ENCODE data around the gene ADAM8. TPM values are rescaled to one million over a fixed set of nuclear protein-coding genes. Genes with fewer than 3 reads are reported as not detected.

The ADAM8 gene
- total RNA-seq, 6 donors from 2014 or later = 10.4 to 93.2 (median 32.9) TPM

GRCh38 chr10:133242611-133243356 lies 33.9 kb downstream of the ADAM8 start:
- WGBS, 2 donors = 77 to 85% methylated on average over 21 to 27 of the region's 27 CpGs
- Histone ChIP-seq H3K9me3 (no peaks in the 10 kb centered on the region), H3K4me1 (peaks cover 0 to 25% (median 15%) of the 10 kb centered on the region in 4 donors), H3K27me3 (peaks cover 0 to 42% (median 18%) of the 10 kb centered on the region in 4 donors), H3K4me3 (no peak overlapping the region), H3K27ac (no peak overlapping the region), H3K36me3 (no peaks in the 10 kb centered on the region)
- TF ChIP-seq POLR2AphosphoS5 (IDR thresholded peaks at IDR 0.05) = no peak
- TF ChIP-seq CTCF (IDR thresholded peaks at IDR 0.05) = no peak
- no peak for TF ChIP-seq POLR2A (IDR thresholded peaks at IDR 0.05)
- TF ChIP-seq EP300 (IDR thresholded peaks at IDR 0.05) = no peak
- ATAC-seq (ENCODE audit: low FRiP score in 2 of 2) (no peak), DNase-seq (peak in 1 of 2 donors; percentile 79)

- ATAC-seq (ENCODE audit: low FRiP score in 2 of 2) (no peak), DNase-seq (peak in 1 of 2 donors; percentile 55)
- H3K36me3 ChIP-seq = no peaks in the 10 kb centered on the region
- peaks cover 11 to 36% (median 27%) of the 10 kb centered on the region in 4 donors for H3K4me1 ChIP-seq
- no peak overlapping the region for H3K27ac ChIP-seq
- WGBS, 2 donors = 33 to 54% methylated on average over 14 to 25 of the region's 25 CpGs
- peaks cover 2 to 48% (median 26%) of the 10 kb centered on the region in 4 donors for H3K27me3 ChIP-seq
- no peak for TF ChIP-seq CTCF (IDR thresholded peaks at IDR 0.05)
- TF ChIP-seq POLR2AphosphoS5 (IDR thresholded peaks at IDR 0.05) = no peak
- no peak for TF ChIP-seq POLR2A (IDR thresholded peaks at IDR 0.05)
- no peak for TF ChIP-seq EP300 (IDR thresholded peaks at IDR 0.05)
- peak overlapping the region in 3 of 4 donors; percentile 24 to 47 (median 46) for H3K4me3 ChIP-seq
- no peaks in the 10 kb centered on the region for H3K9me3 ChIP-seq
These were observed 35.0 kb downstream of the ADAM8 start for GRCh38 chr10:133241501-133242205.

- Histone ChIP-seq H3K27me3 (peaks cover 2 to 56% (median 32%) of the 10 kb centered on the region in 4 donors), H3K9me3 (no peaks in the 10 kb centered on the region), H3K4me1 (peaks cover 18 to 48% (median 42%) of the 10 kb centered on the region in 4 donors), H3K4me3 (no peak overlapping the region), H3K27ac (no peak overlapping the region), H3K36me3 (no peaks in the 10 kb centered on the region)
- DNase-seq = peak in 1 of 2 donors; percentile 71
- no peak for TF ChIP-seq EP300 (IDR thresholded peaks at IDR 0.05)
- no peak for TF ChIP-seq POLR2AphosphoS5 (IDR thresholded peaks at IDR 0.05)
- TF ChIP-seq CTCF (IDR thresholded peaks at IDR 0.05) = no peak
- no peak for TF ChIP-seq POLR2A (IDR thresholded peaks at IDR 0.05)
- 70 to 76% methylated on average over 9 to 15 of the region's 15 CpGs for WGBS, 2 donors
- no peak for ATAC-seq (ENCODE audit: low FRiP score in 2 of 2)
These were observed 36.7 kb downstream of the ADAM8 start for GRCh38 chr10:133239990-133240389.

- ATAC-seq (ENCODE audit: low FRiP score in 2 of 2) (no peak), DNase-seq (no peak)
- no peaks in the 10 kb centered on the region for H3K36me3 ChIP-seq
- no peak for TF ChIP-seq POLR2AphosphoS5 (IDR thresholded peaks at IDR 0.05)
- no peak for TF ChIP-seq POLR2A (IDR thresholded peaks at IDR 0.05)
- TF ChIP-seq EP300 (IDR thresholded peaks at IDR 0.05) = no peak
- TF ChIP-seq CTCF (IDR thresholded peaks at IDR 0.05) = no peak
- WGBS, 2 donors = 27 to 34% methylated on average over 7 to 15 of the region's 15 CpGs
- H3K4me3 ChIP-seq = no peak overlapping the region
- H3K9me3 ChIP-seq = no peaks in the 10 kb centered on the region
- H3K4me1 ChIP-seq = peaks cover 18 to 48% (median 42%) of the 10 kb centered on the region in 4 donors
- peaks cover 2 to 55% (median 31%) of the 10 kb centered on the region in 4 donors for H3K27me3 ChIP-seq
- no peak overlapping the region for H3K27ac ChIP-seq
These were observed 38.2 kb downstream of the ADAM8 start for GRCh38 chr10:133238466-133238804.
